ENCODE data around the gene KCNMA1.

GRCh38 chr10:77301305-77301730 lies 336.3 kb downstream of the KCNMA1 start:
- TF ChIP-seq RFX7 (CRISPR knock-in tag; IDR thresholded peaks at IDR 0.05) (no peak), TCF15 (CRISPR knock-in tag; IDR thresholded peaks at IDR 0.05) (no peak), NR3C1 (CRISPR knock-in tag; IDR thresholded peaks at IDR 0.05) (no peak)
